ENCODE results near the gene SLC6A4.

DNA sequence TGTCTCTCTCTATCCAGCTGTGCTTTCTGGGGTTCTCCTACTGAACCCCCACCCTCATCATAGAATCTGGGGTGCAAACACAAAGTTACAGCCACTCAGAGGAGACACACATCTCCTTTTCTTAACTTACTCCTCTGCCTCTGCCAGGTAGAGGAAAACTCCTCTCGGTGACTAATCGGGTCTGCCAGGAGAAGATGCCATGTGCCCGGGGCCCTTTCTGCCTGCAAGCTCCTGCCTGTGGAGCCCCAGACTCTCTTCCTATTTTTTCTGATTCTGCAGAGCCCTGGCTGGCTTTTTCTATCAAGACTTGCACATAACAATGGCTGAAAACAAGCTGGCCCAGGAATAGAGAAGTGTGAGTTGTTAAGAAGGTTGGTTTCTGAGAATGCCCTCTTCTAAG lies 10.4 kb downstream of the SLC6A4 start:
- no peak for TF ChIP-seq EP300 (IDR thresholded peaks at IDR 0.05; ENCODE audit: borderline replicate concordance in 1 of 2, control insufficient read depth in 1 of 2, low read depth in 2 of 2, low read length in 2 of 2)
- TF ChIP-seq, protein P1, sequence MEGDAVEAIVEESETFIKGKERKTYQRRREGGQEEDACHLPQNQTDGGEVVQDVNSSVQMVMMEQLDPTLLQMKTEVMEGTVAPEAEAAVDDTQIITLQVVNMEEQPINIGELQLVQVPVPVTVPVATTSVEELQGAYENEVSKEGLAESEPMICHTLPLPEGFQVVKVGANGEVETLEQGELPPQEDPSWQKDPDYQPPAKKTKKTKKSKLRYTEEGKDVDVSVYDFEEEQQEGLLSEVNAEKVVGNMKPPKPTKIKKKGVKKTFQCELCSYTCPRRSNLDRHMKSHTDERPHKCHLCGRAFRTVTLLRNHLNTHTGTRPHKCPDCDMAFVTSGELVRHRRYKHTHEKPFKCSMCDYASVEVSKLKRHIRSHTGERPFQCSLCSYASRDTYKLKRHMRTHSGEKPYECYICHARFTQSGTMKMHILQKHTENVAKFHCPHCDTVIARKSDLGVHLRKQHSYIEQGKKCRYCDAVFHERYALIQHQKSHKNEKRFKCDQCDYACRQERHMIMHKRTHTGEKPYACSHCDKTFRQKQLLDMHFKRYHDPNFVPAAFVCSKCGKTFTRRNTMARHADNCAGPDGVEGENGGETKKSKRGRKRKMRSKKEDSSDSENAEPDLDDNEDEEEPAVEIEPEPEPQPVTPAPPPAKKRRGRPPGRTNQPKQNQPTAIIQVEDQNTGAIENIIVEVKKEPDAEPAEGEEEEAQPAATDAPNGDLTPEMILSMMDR (IDR thresholded peaks at IDR 0.05 in 2 of 3, conservative IDR thresholded peaks at IDR 0.05 in 1 of 3; ENCODE audit: control insufficient read depth in 2 of 3, extremely low read depth in 1 of 3, insufficient read depth in 1 of 3, low read depth in 3 of 3, low read length in 3 of 3): no peak
- no peak for TF ChIP-seq CREB1 (IDR thresholded peaks at IDR 0.05; ENCODE audit: low read depth)
- no peak for TF ChIP-seq POLR2A (IDR thresholded peaks at IDR 0.05; ENCODE audit: low read depth, low read length)
- TF ChIP-seq, protein P2, sequence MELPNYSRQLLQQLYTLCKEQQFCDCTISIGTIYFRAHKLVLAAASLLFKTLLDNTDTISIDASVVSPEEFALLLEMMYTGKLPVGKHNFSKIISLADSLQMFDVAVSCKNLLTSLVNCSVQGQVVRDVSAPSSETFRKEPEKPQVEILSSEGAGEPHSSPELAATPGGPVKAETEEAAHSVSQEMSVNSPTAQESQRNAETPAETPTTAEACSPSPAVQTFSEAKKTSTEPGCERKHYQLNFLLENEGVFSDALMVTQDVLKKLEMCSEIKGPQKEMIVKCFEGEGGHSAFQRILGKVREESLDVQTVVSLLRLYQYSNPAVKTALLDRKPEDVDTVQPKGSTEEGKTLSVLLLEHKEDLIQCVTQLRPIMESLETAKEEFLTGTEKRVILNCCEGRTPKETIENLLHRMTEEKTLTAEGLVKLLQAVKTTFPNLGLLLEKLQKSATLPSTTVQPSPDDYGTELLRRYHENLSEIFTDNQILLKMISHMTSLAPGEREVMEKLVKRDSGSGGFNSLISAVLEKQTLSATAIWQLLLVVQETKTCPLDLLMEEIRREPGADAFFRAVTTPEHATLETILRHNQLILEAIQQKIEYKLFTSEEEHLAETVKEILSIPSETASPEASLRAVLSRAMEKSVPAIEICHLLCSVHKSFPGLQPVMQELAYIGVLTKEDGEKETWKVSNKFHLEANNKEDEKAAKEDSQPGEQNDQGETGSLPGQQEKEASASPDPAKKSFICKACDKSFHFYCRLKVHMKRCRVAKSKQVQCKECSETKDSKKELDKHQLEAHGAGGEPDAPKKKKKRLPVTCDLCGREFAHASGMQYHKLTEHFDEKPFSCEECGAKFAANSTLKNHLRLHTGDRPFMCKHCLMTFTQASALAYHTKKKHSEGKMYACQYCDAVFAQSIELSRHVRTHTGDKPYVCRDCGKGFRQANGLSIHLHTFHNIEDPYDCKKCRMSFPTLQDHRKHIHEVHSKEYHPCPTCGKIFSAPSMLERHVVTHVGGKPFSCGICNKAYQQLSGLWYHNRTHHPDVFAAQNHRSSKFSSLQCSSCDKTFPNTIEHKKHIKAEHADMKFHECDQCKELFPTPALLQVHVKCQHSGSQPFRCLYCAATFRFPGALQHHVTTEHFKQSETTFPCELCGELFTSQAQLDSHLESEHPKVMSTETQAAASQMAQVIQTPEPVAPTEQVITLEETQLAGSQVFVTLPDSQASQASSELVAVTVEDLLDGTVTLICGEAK (IDR thresholded peaks at IDR 0.05; ENCODE audit: borderline replicate concordance): no peak
- TF ChIP-seq NFIC (IDR thresholded peaks at IDR 0.05; ENCODE audit: low read depth, low read length): no peak
- no peak for TF ChIP-seq GATAD2B (conservative IDR thresholded peaks at IDR 0.05; ENCODE audit: low read depth)
